Endodermal cell (in vitro differentiated cells): ENCODE data around the gene COG7. TPM values are rescaled to one million over a fixed set of nuclear protein-coding genes. Genes with fewer than 3 reads are reported as not detected.

Experiments used
- DNase-seq: peaks from one replicate; pipeline ENCODE4 v3.0.0-alpha.2; 2017
- H3K27ac ChIP-seq: 2 replicates; pipeline ENCODE4 v1.5.1; 2013; ENCODE audit warnings: mild to moderate bottlenecking, low read depth, low read length, moderate library complexity
- H3K27me3 ChIP-seq: 2 replicates; pipeline ENCODE4 v1.6.1; 2013; ENCODE audit warnings: mild to moderate bottlenecking, low read length, moderate library complexity; ENCODE audit not compliant: insufficient read depth, control insufficient read depth, poor library complexity, severe bottlenecking
- H3K36me3 ChIP-seq: 2 replicates; pipeline ENCODE4 v1.7.0; 2013; ENCODE audit warnings: mild to moderate bottlenecking, low read length, moderate library complexity; ENCODE audit not compliant: control insufficient read depth, insufficient read depth
- H3K4me1 ChIP-seq: one replicate; pipeline ENCODE4 v1.7.0; 2013; ENCODE audit warnings: low read length; ENCODE audit not compliant: control insufficient read depth, insufficient read depth
- H3K4me3 ChIP-seq: 2 replicates; pipeline ENCODE4 v1.5.1; 2013; ENCODE audit warnings: mild to moderate bottlenecking, low read length, moderate library complexity
- H3K9ac ChIP-seq: 2 replicates; pipeline ENCODE4 v1.6.1; 2013; ENCODE audit warnings: mild to moderate bottlenecking, low read length, moderate library complexity; ENCODE audit not compliant: poor library complexity, severe bottlenecking; ENCODE audit errors: extremely low read depth
- H3K9me3 ChIP-seq: 2 replicates; pipeline ENCODE4 v1.6.1; 2013; ENCODE audit warnings: mild to moderate bottlenecking, low read length, moderate library complexity; ENCODE audit not compliant: control insufficient read depth
- H3K27ac Mint-ChIP-seq: 2 replicates; pipeline ENCODE4 v1.8.0; 2020; ENCODE audit warnings: mixed read lengths
- H3K27me3 Mint-ChIP-seq: 2 replicates; pipeline ENCODE4 v1.8.0; 2021; ENCODE audit warnings: mild to moderate bottlenecking, mixed read lengths; ENCODE audit not compliant: insufficient read depth
- H3K36me3 Mint-ChIP-seq: 2 replicates; pipeline ENCODE4 v1.8.0; 2020; ENCODE audit warnings: low read depth, mixed read lengths
- H3K4me1 Mint-ChIP-seq: 2 replicates; pipeline ENCODE4 v1.8.0; 2020; ENCODE audit warnings: mixed read lengths
- H3K4me3 Mint-ChIP-seq: 2 replicates; pipeline ENCODE4 v1.8.0; 2020; ENCODE audit warnings: mild to moderate bottlenecking, moderate library complexity, mixed read lengths
- H3K9me3 Mint-ChIP-seq: 2 replicates; pipeline ENCODE4 v1.8.0; 2020; ENCODE audit warnings: mild to moderate bottlenecking, mixed read lengths
- CTCF ChIP-seq: fragments of 200-600 bp; sonication (generic); conservative IDR thresholded peaks from 2 replicates; pipeline ENCODE4 v1.5.0; 2021; ENCODE audit warnings: antibody characterized with exemption, mild to moderate bottlenecking
- WGBS, 2 experiments: methylation state at CpG; one replicate each; pipeline versions ENCODE4 v1.1.5 to v1.1.7; 2013; ENCODE audit warnings: missing lambda C conversion rate in 2 of 2, mixed read lengths in 1 of 2; ENCODE audit not compliant: insufficient coverage in 1 of 2, insufficient read length in 1 of 2; 5-methylcytosine and 5-hydroxymethylcytosine counted together
- total RNA-seq, 2 donors: library from RNA; stranded (reverse); fragmentation: NEBNext Ultra II Directional in 1 of 2; extraction: Animal tissue kit (Norgen Biotek cat#: 25700) in 1 of 2; gene quantifications; 2 replicates in 1 of 2; 3 replicates in 1 of 2; pipeline ENCODE4 v1.2.1, GENCODE V29; 2021

The COG7 gene
- total RNA-seq, 2 donors from 2014 or later = 19.9 to 31.3 TPM

GRCh38 chr16:23353440-23353839 is 99.5 kb downstream of the COG7 start:
- Histone ChIP-seq H3K4me1 (no peaks in the 10 kb centered on the region), H3K9me3 (no peaks in the 10 kb centered on the region), H3K27me3 (no peaks in the 10 kb centered on the region), H3K36me3 (no peaks in the 10 kb centered on the region), H3K9ac (no peak overlapping the region), H3K27ac (no peak overlapping the region), H3K4me3 (no peak overlapping the region)
- H3K27ac Mint-ChIP-seq = no peak overlapping the region
- H3K27me3 Mint-ChIP-seq = peaks cover 6% of the 10 kb centered on the region
- no peaks in the 10 kb centered on the region for H3K9me3 Mint-ChIP-seq
- H3K36me3 Mint-ChIP-seq = no peaks in the 10 kb centered on the region
- no peak for TF ChIP-seq CTCF
- H3K4me3 Mint-ChIP-seq = no peak overlapping the region
- no peaks in the 10 kb centered on the region for H3K4me1 Mint-ChIP-seq
- DNase-seq = no peak

GRCh38 chr16:23351360-23351759 is 101.6 kb downstream of the COG7 start:
- H3K9me3 ChIP-seq = no peaks in the 10 kb centered on the region
- H3K27me3 Mint-ChIP-seq = peaks cover 6% of the 10 kb centered on the region
- no peaks in the 10 kb centered on the region for H3K27me3 ChIP-seq
- no peak overlapping the region for H3K27ac Mint-ChIP-seq
- H3K4me3 Mint-ChIP-seq = no peak overlapping the region
- H3K9ac ChIP-seq = no peak overlapping the region
- no peak overlapping the region for H3K27ac ChIP-seq
- 93 to 100% methylated on average over 2 to 5 of the region's 5 CpGs for WGBS, 2 experiments
- H3K36me3 Mint-ChIP-seq = no peaks in the 10 kb centered on the region
- no peak overlapping the region for H3K4me3 ChIP-seq
- no peaks in the 10 kb centered on the region for H3K4me1 Mint-ChIP-seq
- no peaks in the 10 kb centered on the region for H3K36me3 ChIP-seq
- no peak for DNase-seq
- H3K9me3 Mint-ChIP-seq = no peaks in the 10 kb centered on the region
- H3K4me1 ChIP-seq = no peaks in the 10 kb centered on the region
- no peak for TF ChIP-seq CTCF

GRCh38 chr16:23348579-23349469 is 104.2 kb downstream of the COG7 start:
- H3K27me3 Mint-ChIP-seq = peaks cover 11% of the 10 kb centered on the region
- WGBS, 2 experiments = 71 to 76% methylated on average over 12 to 17 of the region's 18 CpGs
- H3K4me3 ChIP-seq = no peak overlapping the region
- peaks cover 6% of the 10 kb centered on the region for H3K4me1 Mint-ChIP-seq
- H3K27me3 ChIP-seq = no peaks in the 10 kb centered on the region
- no peak overlapping the region for H3K27ac ChIP-seq
- H3K9me3 Mint-ChIP-seq = no peaks in the 10 kb centered on the region
- H3K27ac Mint-ChIP-seq = no peak overlapping the region
- H3K9me3 ChIP-seq = no peaks in the 10 kb centered on the region
- peak; percentile 83 for DNase-seq
- H3K36me3 ChIP-seq = no peaks in the 10 kb centered on the region
- H3K36me3 Mint-ChIP-seq = no peaks in the 10 kb centered on the region
- peak; percentile 68 for TF ChIP-seq CTCF
- H3K4me3 Mint-ChIP-seq = no peak overlapping the region
- H3K9ac ChIP-seq = no peak overlapping the region
- no peaks in the 10 kb centered on the region for H3K4me1 ChIP-seq
